BJ (cell line): ENCODE results near the gene TMUB1. TPM values are rescaled to one million over a fixed set of nuclear protein-coding genes. Genes with fewer than 3 reads are reported as not detected.

Source experiments
- CTCF ChIA-PET: fragments of 350-600 bp; formaldehyde crosslinking; extraction: SDS; loops from one replicate; lab custom pipeline; 2021; ENCODE audit warnings: antibody characterized with exemption, inconsistent platforms; lab: Yijun Ruan, JAX
- POLR2A ChIA-PET: fragments of 300-600 bp; sonication (Branson Sonifier 250); formaldehyde crosslinking; extraction: SDS; loops from one replicate; lab custom pipeline; 2021; ENCODE audit warnings: antibody characterized with exemption; lab: Charles Lee
- DNase-seq: peaks from one replicate; pipeline ENCODE4 v3.0.0-alpha.2; 2011; ENCODE audit warnings: low read depth
- H3K27me3 ChIP-seq: 2 replicates; pipeline ENCODE4 v1.6.0; 2011; ENCODE audit warnings: low read length; ENCODE audit not compliant: control insufficient read depth, insufficient read depth
- H3K36me3 ChIP-seq: 2 replicates; pipeline ENCODE4 v1.5.1; 2011; ENCODE audit warnings: low read length; ENCODE audit not compliant: control insufficient read depth, insufficient read depth
- H3K4me3 ChIP-seq: 2 replicates; pipeline ENCODE4 v1.5.1; 2011; ENCODE audit warnings: low read depth, mild to moderate bottlenecking, control low read depth, low read length
- CTCF ChIP-seq: IDR thresholded peaks from 2 replicates; pipeline ENCODE4 v1.5.1; 2011; ENCODE audit warnings: low read depth, mild to moderate bottlenecking, control low read depth, inconsistent platforms, low read length, moderate library complexity; ENCODE audit not compliant: insufficient read depth
- polyA plus RNA-seq: library from polyadenylated mRNA; depleted of rRNA; stranded (reverse); fragments of >200 nt; gene quantifications from 2 replicates; pipeline ENCODE4 v1.2.3, GENCODE V29; 2011

Gene TMUB1
- polyA plus RNA-seq, 1 experiment: 27.8 TPM

- peaks cover 40% of the 10 kb centered on the region for H3K36me3 ChIP-seq
- ChIA-PET CTCF (interaction anchor here (1.1 to 1.9 kb wide), 2 partner anchors 10 to 58 kb away, joined by 3 to 4 read pairs; no protein-coding TSS in a partner anchor), POLR2A (interaction anchor here (0.5 kb wide), 1 partner anchor 13 kb away, joined by 4 read pairs; no protein-coding TSS in a partner anchor)
- TF ChIP-seq CTCF: no peak
- H3K4me3 ChIP-seq: no peak overlapping the region
- H3K27me3 ChIP-seq: no peaks in the 10 kb centered on the region
- no peak for DNase-seq
These were observed 7.7 kb downstream of the TMUB1 start for GRCh38 chr7:151075662-151075971.

- no peak overlapping the region for H3K4me3 ChIP-seq
- CTCF ChIA-PET: interaction anchor here (1.1 kb wide), 1 partner anchor 57 kb away, joined by 3 read pairs; no protein-coding TSS in a partner anchor
- no peak for TF ChIP-seq CTCF
- DNase-seq: no peak
- H3K27me3 ChIP-seq: no peaks in the 10 kb centered on the region
- H3K36me3 ChIP-seq: peaks cover 46% of the 10 kb centered on the region
- POLR2A ChIA-PET: no interaction called here
These were observed 8.3 kb downstream of the TMUB1 start for GRCh38 chr7:151074817-151075661.

- CTCF ChIA-PET: no interaction called here
These were observed 9.3 kb downstream of the TMUB1 start for GRCh38 chr7:151073990-151074389.

DNA sequence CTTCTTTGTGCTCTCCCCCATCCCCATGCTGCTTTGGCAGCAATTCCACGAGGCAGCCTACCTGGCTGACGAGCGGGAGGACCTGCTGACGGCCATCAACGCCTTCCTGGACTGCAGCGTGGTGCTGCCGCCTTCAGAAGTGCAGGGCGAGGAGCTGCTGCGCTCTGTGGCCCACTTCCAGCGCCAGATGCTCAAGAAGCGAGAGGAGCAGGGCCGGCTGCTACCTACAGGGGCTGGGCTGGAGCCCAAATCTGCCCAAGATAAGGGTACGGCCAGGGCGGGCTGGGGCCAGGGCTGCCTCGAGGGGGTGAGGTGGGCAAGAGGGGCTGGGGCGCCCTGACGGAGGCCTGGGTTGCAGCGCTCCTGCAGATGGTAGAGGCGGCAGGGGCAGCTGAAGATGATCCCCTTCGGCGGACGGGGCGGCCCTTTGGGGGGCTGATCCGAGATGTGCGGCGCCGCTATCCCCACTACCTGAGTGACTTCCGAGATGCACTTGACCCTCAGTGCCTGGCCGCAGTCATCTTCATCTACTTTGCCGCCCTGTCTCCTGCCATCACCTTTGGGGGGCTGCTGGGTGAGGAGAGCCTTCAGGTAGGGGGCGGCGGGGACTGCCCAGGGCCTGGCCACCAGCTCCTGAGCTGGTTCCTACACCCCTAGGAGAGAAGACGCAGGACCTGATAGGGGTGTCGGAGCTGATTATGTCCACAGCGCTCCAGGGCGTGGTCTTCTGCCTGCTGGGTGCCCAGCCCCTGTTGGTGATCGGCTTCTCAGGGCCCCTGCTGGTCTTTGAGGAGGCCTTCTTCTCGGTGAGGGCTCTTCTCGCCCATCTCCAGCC lies 12.0 kb downstream of the TMUB1 start:
- no peak for DNase-seq
- POLR2A ChIA-PET: no interaction called here
- no peak overlapping the region for H3K4me3 ChIP-seq
- H3K36me3 ChIP-seq: peaks cover 60% of the 10 kb centered on the region
- no peaks in the 10 kb centered on the region for H3K27me3 ChIP-seq
- CTCF ChIA-PET: interaction anchor here (0.9 kb wide), 1 partner anchor 12 kb away, joined by 3 read pairs; the partner anchor contains the start of gene SLC4A2
- no peak for TF ChIP-seq CTCF

More at GRCh38 chr7:151073990-151074389, 9.3 kb downstream of the TMUB1 start:
- Histone ChIP-seq H3K4me3 (no peak overlapping the region), H3K36me3 (peaks cover 54% of the 10 kb centered on the region), H3K27me3 (no peaks in the 10 kb centered on the region)
- DNase-seq: no peak
- POLR2A ChIA-PET: no interaction called here
- no peak for TF ChIP-seq CTCF

- Histone ChIP-seq H3K27me3 (no peaks in the 10 kb centered on the region), H3K36me3 (peaks cover 60% of the 10 kb centered on the region), H3K4me3 (no peak overlapping the region)
- DNase-seq: no peak
- POLR2A ChIA-PET: no interaction called here
- TF ChIP-seq CTCF: no peak
- CTCF ChIA-PET: no interaction called here
These were observed 12.7 kb downstream of the TMUB1 start for GRCh38 chr7:151070574-151070960.
